HCT116 (cell line): ENCODE data around the gene KRT17. TPM values are rescaled to one million over a fixed set of nuclear protein-coding genes. Genes with fewer than 3 reads are reported as not detected.

Experiments used
- ATAC-seq: fragments of 200-7000 bp; cut with Tn5 transposase; 2 replicates; pipeline ENCODE4 v1.9.1; 2020; ENCODE audit warnings: mild to moderate bottlenecking, moderate library complexity
- BruUV-seq: library from RNA; stranded (reverse); fragments of 400-500 nt; replicated peaks from 2 replicates; lab custom pipeline; 2021; lab: Mats Ljungman, UMichigan
- CTCF ChIA-PET: fragments of 300-600 bp; sonication (Branson Sonifier 250); formaldehyde crosslinking; loops from one replicate; lab custom pipeline; 2021; ENCODE audit warnings: antibody characterized with exemption; lab: Charles Lee
- POLR2A ChIA-PET: fragments of 300-600, 350-600 bp; sonication (Branson Sonifier 250); formaldehyde crosslinking; loops from one replicate; lab custom pipeline; 2021; ENCODE audit warnings: antibody characterized with exemption; lab: Charles Lee
- RAD21 ChIA-PET, 2 experiments: fragments of 300-600 bp; sonication (Branson Sonifier 250); formaldehyde crosslinking; loops; one replicate each; lab custom pipeline; 2023; ENCODE audit warnings: low total read pairs in 2 of 2; ENCODE audit not compliant: uncharacterized antibody in 2 of 2, unreplicated experiment in 2 of 2, low non-redundant PET in 1 of 2; lab: Charles Lee
- DNase-seq: peaks from one replicate; pipeline ENCODE4 v3.0.0-alpha.2; 2010; ENCODE audit warnings: low read depth, low spot score
- H2AFZ ChIP-seq: fragments of 200-600 bp; shearing (Covaris generic), sonication (generic); 2 replicates; pipeline ENCODE4 v1.6.1; 2017; ENCODE audit warnings: low read depth, mixed run types, mixed read lengths, antibody characterized with exemption, low read length; ENCODE audit not compliant: poor library complexity, severe bottlenecking
- H3K27ac ChIP-seq: 2 replicates; pipeline ENCODE4 v1.5.1; 2012; ENCODE audit warnings: low read depth, low read length
- H3K27me3 ChIP-seq: fragments of 200-600 bp; sonication (generic); 2 replicates; pipeline ENCODE4 v1.6.1; 2016; ENCODE audit warnings: mixed run types, low read length, mixed read lengths; ENCODE audit not compliant: insufficient read depth
- H3K36me3 ChIP-seq, 2 experiments: fragments of 200-500 bp in 1 of 2; fragments of 200-600 bp in 1 of 2; sonication (Bioruptor generic) in 1 of 2; sonication (generic) in 1 of 2; 2 replicates each; pipeline versions ENCODE4 v1.5.1 to v1.6.1; 2014 to 2016; ENCODE audit warnings: low read length in 2 of 2, inconsistent platforms in 1 of 2, mixed read lengths in 1 of 2, mixed run types in 1 of 2; ENCODE audit not compliant: insufficient read depth in 2 of 2, control insufficient read depth in 1 of 2
- H3K4me1 ChIP-seq, 2 experiments: fragments of 200-600 bp in 1 of 2; sonication (generic) in 1 of 2; 2 replicates each; pipeline versions ENCODE4 v1.5.1 to v1.6.1; 2012 to 2017; ENCODE audit warnings: low read length in 2 of 2, inconsistent platforms in 1 of 2, mild to moderate bottlenecking in 1 of 2, mixed read lengths in 1 of 2, mixed run types in 1 of 2, moderate library complexity in 1 of 2; ENCODE audit not compliant: insufficient read depth in 2 of 2, control insufficient read depth in 1 of 2
- H3K4me2 ChIP-seq: fragments of 200-600 bp; sonication (generic); 2 replicates; pipeline ENCODE4 v1.6.1; 2017; ENCODE audit warnings: mixed run types, low read length, mixed read lengths
- H3K4me3 ChIP-seq, 2 experiments: fragments of 200-600 bp in 1 of 2; sonication (generic) in 1 of 2; replicated peaks in 1 of 2; 2 replicates each; pipeline ENCODE4 v1.5.1; 2011 to 2016; ENCODE audit warnings: low read length in 2 of 2, control low read depth in 1 of 2, low read depth in 1 of 2, mild to moderate bottlenecking in 1 of 2, mixed read lengths in 1 of 2, mixed run types in 1 of 2
- H3K79me2 ChIP-seq: fragments of 200-600 bp; sonication (generic); 2 replicates; pipeline ENCODE4 v1.6.1; 2017; ENCODE audit warnings: mild to moderate bottlenecking, mixed run types, low read length, moderate library complexity, mixed read lengths; ENCODE audit not compliant: insufficient read depth
- H3K9ac ChIP-seq: fragments of 200-600 bp; sonication (generic); 2 replicates; pipeline ENCODE4 v1.6.1; 2016; ENCODE audit warnings: low read length, mixed read lengths
- H3K9me2 ChIP-seq: fragments of 200-600 bp; sonication (generic), shearing (Covaris generic); 2 replicates; pipeline ENCODE4 v1.6.1; 2017; ENCODE audit warnings: mixed run types, mild to moderate bottlenecking, moderate library complexity; ENCODE audit not compliant: insufficient read depth
- H3K9me3 ChIP-seq, 2 experiments: fragments of 200-500 bp in 1 of 2; fragments of 200-600 bp in 1 of 2; sonication (Bioruptor generic) in 1 of 2; sonication (generic) in 1 of 2; 2 replicates each; pipeline ENCODE4 v1.6.1; 2014 to 2017; ENCODE audit warnings: low read length in 2 of 2, mixed read lengths in 2 of 2, inconsistent platforms in 1 of 2, low read depth in 1 of 2, mild to moderate bottlenecking in 1 of 2, mixed run types in 1 of 2, moderate library complexity in 1 of 2; ENCODE audit not compliant: control insufficient read depth in 1 of 2, insufficient read depth in 1 of 2
- H4K20me1 ChIP-seq: fragments of 200-600 bp; sonication (generic), shearing (Covaris generic); 2 replicates; pipeline ENCODE4 v1.6.1; 2017; ENCODE audit warnings: mixed run types, mild to moderate bottlenecking, moderate library complexity; ENCODE audit not compliant: insufficient read depth
- CEBPB ChIP-seq: IDR thresholded peaks from 2 replicates; pipeline ENCODE4 v1.6.1; 2012; ENCODE audit warnings: low read depth
- EZH2 ChIP-seq: fragments of 200-600 bp; sonication (generic); IDR thresholded peaks from 2 replicates; pipeline ENCODE4 v1.6.1; 2017; ENCODE audit warnings: antibody characterized with exemption, mixed run types
- MAX ChIP-seq: IDR thresholded peaks from 2 replicates; pipeline ENCODE4 v1.6.1; 2012
- POLR2AphosphoS5 ChIP-seq: IDR thresholded peaks from 2 replicates; pipeline ENCODE4 v1.6.1; 2011; ENCODE audit warnings: mild to moderate bottlenecking, low read depth, low read length, moderate library complexity
- RAD21 ChIP-seq: IDR thresholded peaks from 2 replicates; pipeline ENCODE4 v1.6.1; 2012; ENCODE audit warnings: low read depth, mild to moderate bottlenecking
- SP1 ChIP-seq: IDR thresholded peaks from 2 replicates; pipeline ENCODE4 v1.6.1; 2012; ENCODE audit warnings: low read depth
- TCF7L2 ChIP-seq: IDR thresholded peaks from 2 replicates; pipeline ENCODE4 v1.7.0; 2011; ENCODE audit warnings: borderline replicate concordance, inconsistent platforms; ENCODE audit not compliant: insufficient read depth, insufficient read length; ENCODE audit errors: extremely low read depth
- ZBTB33 ChIP-seq: IDR thresholded peaks from 2 replicates; pipeline ENCODE4 v1.6.1; 2011; ENCODE audit warnings: mild to moderate bottlenecking, low read length, moderate library complexity; ENCODE audit not compliant: insufficient replicate concordance; ENCODE audit errors: extremely low read depth
- intact Hi-C: fragments of 100-400 bp; cut with micrococcal nuclease; formaldehyde crosslinking; loops from 2 replicates; pipeline ENCODE4 v1.10.0; 2022
- total RNA-seq: library from RNA; stranded (reverse); gene quantifications from one replicate; pipeline ENCODE4 v1.2.1, GENCODE V29; 2021; ENCODE audit not compliant: unreplicated experiment
- TF ChIP-seq, protein P1 (sequence below): IDR thresholded peaks from 2 replicates; pipeline ENCODE4 v1.6.1; 2012; ENCODE audit warnings: low read depth

KRT17 gene
- total RNA-seq, 1 experiment from 2014 or later, result not detected

DNA sequence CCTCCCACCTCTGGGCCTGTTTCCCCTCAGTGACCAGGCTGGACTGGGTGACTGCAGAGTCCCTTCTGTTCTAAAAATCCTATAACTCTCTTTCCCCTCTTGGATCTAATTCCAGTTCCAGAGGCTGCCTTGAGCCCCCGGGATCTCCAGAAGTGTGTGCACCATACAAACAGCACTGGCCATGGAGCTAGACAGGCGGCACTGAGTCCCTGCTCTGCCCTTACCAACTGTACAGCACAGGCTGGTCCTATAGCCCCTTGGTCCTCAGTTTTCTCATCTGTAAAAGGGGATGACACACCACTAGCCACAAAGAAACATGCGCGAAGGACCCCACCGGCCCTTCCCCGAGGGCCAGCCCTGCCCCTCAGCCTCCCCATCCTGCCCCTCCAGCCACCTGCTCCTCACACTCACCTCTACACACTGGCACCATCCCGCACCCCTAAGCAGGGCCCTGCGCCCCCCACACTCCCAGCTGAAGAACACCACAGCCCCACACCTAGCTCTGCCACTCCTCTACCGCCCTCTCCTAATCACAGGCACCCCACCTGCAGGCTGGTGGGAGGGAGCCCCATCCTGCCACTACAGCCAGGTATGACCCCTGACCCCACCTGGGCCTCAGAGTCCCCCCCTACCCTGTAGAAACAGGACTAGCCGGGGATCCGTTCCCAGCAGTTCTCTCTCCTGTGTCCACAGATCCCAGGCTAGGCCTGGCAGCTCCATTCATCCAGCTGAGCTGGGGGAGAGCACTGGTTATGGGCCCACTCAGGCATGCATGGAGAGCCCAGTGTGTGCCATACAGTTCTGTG is 10.9 kb downstream of the KRT17 start:
- ChIA-PET POLR2A (no interaction called here), RAD21 (no interaction called here), CTCF (no interaction called here)
- Histone ChIP-seq H3K27ac (0 out of 2 replicates have a peak overlapping the region, but pooled peaks have one; percentile 16), H3K9me2 (no peaks in the 10 kb centered on the region), H3K9me3 (no peaks in the 10 kb centered on the region), H4K20me1 (no peaks in the 10 kb centered on the region), H2AFZ (no peak overlapping the region), H3K27me3 (no peaks in the 10 kb centered on the region), H3K9ac (peak overlapping the region; percentile 24; the same call in 1 of the 2 replicates), H3K4me3 (no peak overlapping the region), H3K4me1 (peaks cover 2 to 21% of the 10 kb centered on the region in 2 experiments; a peak in 3 of 4 replicates), H3K36me3 (no peaks in the 10 kb centered on the region), H3K79me2 (no peaks in the 10 kb centered on the region), H3K4me2 (peak overlapping the region; percentile 67)
- TF ChIP-seq MAX (no peak), CEBPB (no peak), POLR2AphosphoS5 (no peak), SP1 (no peak), ZBTB33 (no peak), TCF7L2 (no peak), RAD21 (no peak), EZH2 (no peak)
- TF ChIP-seq, protein P1, sequence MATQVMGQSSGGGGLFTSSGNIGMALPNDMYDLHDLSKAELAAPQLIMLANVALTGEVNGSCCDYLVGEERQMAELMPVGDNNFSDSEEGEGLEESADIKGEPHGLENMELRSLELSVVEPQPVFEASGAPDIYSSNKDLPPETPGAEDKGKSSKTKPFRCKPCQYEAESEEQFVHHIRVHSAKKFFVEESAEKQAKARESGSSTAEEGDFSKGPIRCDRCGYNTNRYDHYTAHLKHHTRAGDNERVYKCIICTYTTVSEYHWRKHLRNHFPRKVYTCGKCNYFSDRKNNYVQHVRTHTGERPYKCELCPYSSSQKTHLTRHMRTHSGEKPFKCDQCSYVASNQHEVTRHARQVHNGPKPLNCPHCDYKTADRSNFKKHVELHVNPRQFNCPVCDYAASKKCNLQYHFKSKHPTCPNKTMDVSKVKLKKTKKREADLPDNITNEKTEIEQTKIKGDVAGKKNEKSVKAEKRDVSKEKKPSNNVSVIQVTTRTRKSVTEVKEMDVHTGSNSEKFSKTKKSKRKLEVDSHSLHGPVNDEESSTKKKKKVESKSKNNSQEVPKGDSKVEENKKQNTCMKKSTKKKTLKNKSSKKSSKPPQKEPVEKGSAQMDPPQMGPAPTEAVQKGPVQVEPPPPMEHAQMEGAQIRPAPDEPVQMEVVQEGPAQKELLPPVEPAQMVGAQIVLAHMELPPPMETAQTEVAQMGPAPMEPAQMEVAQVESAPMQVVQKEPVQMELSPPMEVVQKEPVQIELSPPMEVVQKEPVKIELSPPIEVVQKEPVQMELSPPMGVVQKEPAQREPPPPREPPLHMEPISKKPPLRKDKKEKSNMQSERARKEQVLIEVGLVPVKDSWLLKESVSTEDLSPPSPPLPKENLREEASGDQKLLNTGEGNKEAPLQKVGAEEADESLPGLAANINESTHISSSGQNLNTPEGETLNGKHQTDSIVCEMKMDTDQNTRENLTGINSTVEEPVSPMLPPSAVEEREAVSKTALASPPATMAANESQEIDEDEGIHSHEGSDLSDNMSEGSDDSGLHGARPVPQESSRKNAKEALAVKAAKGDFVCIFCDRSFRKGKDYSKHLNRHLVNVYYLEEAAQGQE, result no peak
- ATAC-seq (peak; percentile 21; the same call in 1 of the 2 replicates), DNase-seq (no peak)
- no TSS peak for BruUV-seq
- intact Hi-C loops, result no loop called here
